ENCODE data around the gene SPDYE4. TPM values are rescaled to one million over a fixed set of nuclear protein-coding genes. Genes with fewer than 3 reads are reported as not detected.

Gene SPDYE4
- total RNA-seq, 1 experiment from 2014 or later: not detected

- no peak for ATAC-seq
- Histone ChIP-seq H3K4me1 (ENCODE audit: control insufficient read depth, insufficient read depth, low read length) (no peaks in the 10 kb centered on the region), H3K36me3 (ENCODE audit: control insufficient read depth, insufficient read depth, low read length) (no peaks in the 10 kb centered on the region), H3K4me3 (ENCODE audit: low read depth in 2 of 2, low read length in 2 of 2) (no peak overlapping the region), H3K27me3 (ENCODE audit: control insufficient read depth, insufficient read depth, low read length) (no peaks in the 10 kb centered on the region), H3K27ac (ENCODE audit: low read length) (no peak overlapping the region), H3K9me3 (ENCODE audit: control insufficient read depth, insufficient read depth, low read depth, low read length) (no peaks in the 10 kb centered on the region)
- TF ChIP-seq REST (IDR thresholded peaks at IDR 0.05; ENCODE audit: insufficient read depth in 1 of 2, low read depth in 2 of 2, low read length in 1 of 2) (no peak), SIN3A (IDR thresholded peaks at IDR 0.05; ENCODE audit: borderline replicate concordance, insufficient read depth, low read depth, low read length) (no peak), TCF7L2 (IDR thresholded peaks at IDR 0.05; ENCODE audit: low read depth, low read length) (no peak), POLR2AphosphoS5 (IDR thresholded peaks at IDR 0.05; ENCODE audit: low read depth, low read length) (no peak), CTCF (IDR thresholded peaks at IDR 0.05) (no peak)
- BruUV-seq (replicated peaks): no TSS peak
- ChIA-PET POLR2A (no interaction called here), CTCF (no interaction called here)
- intact Hi-C loops (cut with micrococcal nuclease; ENCODE audit: unreplicated experiment): no loop called here
- in situ Hi-C loops (cut with HindIII; ENCODE audit: low pct_unique_long_range_greater_than_20kb, low sequenced_read_pairs): no loop called here
- DNase-seq (ENCODE audit: low read depth, low spot score): no peak
These were observed 29.4 kb downstream of the SPDYE4 start for GRCh38 chr17:8728971-8729370.

GRCh38 chr17:8728251-8728938, 30.0 kb downstream of the SPDYE4 start:
- intact Hi-C loops (cut with micrococcal nuclease; ENCODE audit: unreplicated experiment): no loop called here
- DNase-seq (ENCODE audit: low read depth, low spot score) (no peak), ATAC-seq (no peak)
- no TSS peak for BruUV-seq (replicated peaks)
- no peaks in the 10 kb centered on the region for H3K27me3 ChIP-seq (ENCODE audit: control insufficient read depth, insufficient read depth, low read length)
- TF ChIP-seq REST (IDR thresholded peaks at IDR 0.05; ENCODE audit: insufficient read depth in 1 of 2, low read depth in 2 of 2, low read length in 1 of 2): no peak
- no peak for TF ChIP-seq CTCF (IDR thresholded peaks at IDR 0.05)
- no peak for TF ChIP-seq TCF7L2 (IDR thresholded peaks at IDR 0.05; ENCODE audit: low read depth, low read length)
- TF ChIP-seq POLR2AphosphoS5 (IDR thresholded peaks at IDR 0.05; ENCODE audit: low read depth, low read length): no peak
- no peak for TF ChIP-seq SIN3A (IDR thresholded peaks at IDR 0.05; ENCODE audit: borderline replicate concordance, insufficient read depth, low read depth, low read length)
- ChIA-PET POLR2A (no interaction called here), CTCF (no interaction called here)
- H3K4me1 ChIP-seq (ENCODE audit: control insufficient read depth, insufficient read depth, low read length): no peaks in the 10 kb centered on the region
- H3K4me3 ChIP-seq (ENCODE audit: low read depth in 2 of 2, low read length in 2 of 2): no peak overlapping the region
- H3K9me3 ChIP-seq (ENCODE audit: control insufficient read depth, insufficient read depth, low read depth, low read length): no peaks in the 10 kb centered on the region
- H3K36me3 ChIP-seq (ENCODE audit: control insufficient read depth, insufficient read depth, low read length): no peaks in the 10 kb centered on the region
- in situ Hi-C loops (cut with HindIII; ENCODE audit: low pct_unique_long_range_greater_than_20kb, low sequenced_read_pairs): no loop called here
- H3K27ac ChIP-seq (ENCODE audit: low read length): no peak overlapping the region
